PC-3 (cell line): ENCODE data around the gene IER5L. TPM values are rescaled to one million over a fixed set of nuclear protein-coding genes. Genes with fewer than 3 reads are reported as not detected.

ENCODE experiments used
- ATAC-seq: fragments of 200-7000 bp; cut with Tn5 transposase; 2 replicates; pipeline ENCODE4 v1.9.1; 2020; ENCODE audit warnings: mild to moderate bottlenecking, moderate library complexity
- BruUV-seq: library from RNA; stranded (reverse); fragments of 400-500 nt; replicated peaks from 2 replicates; lab custom pipeline; 2021; lab: Mats Ljungman, UMichigan
- CTCF ChIA-PET: fragments of 300-600 bp; sonication (Branson Sonifier 250); formaldehyde crosslinking; loops from one replicate; lab custom pipeline; 2022; ENCODE audit warnings: antibody characterized with exemption; lab: Charles Lee
- POLR2A ChIA-PET: fragments of 300-600 bp; sonication (Branson Sonifier 250); formaldehyde crosslinking; loops from one replicate; lab custom pipeline; 2022; ENCODE audit warnings: antibody characterized with exemption; ENCODE audit not compliant: unreplicated experiment; lab: Charles Lee
- DNase-seq: peaks from one replicate; pipeline ENCODE4 v3.0.0-alpha.2; 2015
- H2AFZ ChIP-seq: fragments of 300-600 bp; sonication (generic); 2 replicates; pipeline ENCODE4 v1.6.0; 2016; ENCODE audit warnings: antibody characterized with exemption, low read length
- H3F3A ChIP-seq: fragments of 300-600 bp; sonication (generic); one replicate; pipeline ENCODE4 v1.6.0; 2017; ENCODE audit warnings: antibody characterized with exemption, low read length, control low read depth, mild to moderate bottlenecking; ENCODE audit not compliant: unreplicated experiment
- H3K27ac ChIP-seq: fragments of 300-600 bp; sonication (generic); 2 replicates; pipeline ENCODE4 v1.5.1; 2016; ENCODE audit warnings: mild to moderate bottlenecking, low read length
- H3K27me3 ChIP-seq: fragments of 300-600 bp; sonication (generic); 2 replicates; pipeline ENCODE4 v1.6.1; 2016; ENCODE audit warnings: low read length, mixed read lengths
- H3K36me3 ChIP-seq: fragments of 300-600 bp; sonication (generic); 2 replicates; pipeline ENCODE4 v1.6.1; 2016; ENCODE audit warnings: low read depth, mixed run types, low read length, mixed read lengths
- H3K4me1 ChIP-seq: fragments of 300-600 bp; sonication (generic); 2 replicates; pipeline ENCODE4 v1.5.1; 2016; ENCODE audit warnings: low read length; ENCODE audit not compliant: insufficient read depth
- H3K4me2 ChIP-seq: fragments of 300-600 bp; sonication (generic); 2 replicates; pipeline ENCODE4 v1.6.0; 2016; ENCODE audit warnings: low read length
- H3K4me3 ChIP-seq: fragments of 300-600 bp; sonication (generic); 2 replicates; pipeline ENCODE4 v1.5.1; 2016; ENCODE audit warnings: mild to moderate bottlenecking, low read length, mixed read lengths
- H3K79me2 ChIP-seq: fragments of 300-600 bp; sonication (generic); 2 replicates; pipeline ENCODE4 v1.6.1; 2017; ENCODE audit warnings: low read length, mixed read lengths
- H3K9ac ChIP-seq: fragments of 300-600 bp; sonication (generic); 2 replicates; pipeline ENCODE4 v1.6.0; 2016; ENCODE audit warnings: mild to moderate bottlenecking, low read length
- H3K9me2 ChIP-seq: fragments of 300-600 bp; sonication (generic); replicated peaks from 2 replicates; pipeline ENCODE4 v1.6.1; 2016; ENCODE audit warnings: mixed run types, low read length, mixed read lengths
- H3K9me3 ChIP-seq: fragments of 300-600 bp; sonication (generic); 2 replicates; pipeline ENCODE4 v1.6.1; 2016; ENCODE audit warnings: low read length, mixed read lengths
- H4K20me1 ChIP-seq: fragments of 300-600 bp; sonication (generic); 2 replicates; pipeline ENCODE4 v1.6.1; 2016; ENCODE audit warnings: low read length, mixed read lengths
- EZH2 ChIP-seq: fragments of 300-600 bp; sonication (generic); IDR thresholded peaks from one replicate; pipeline ENCODE4 v1.6.1; 2017; ENCODE audit warnings: antibody characterized with exemption, mild to moderate bottlenecking, low read length; ENCODE audit not compliant: unreplicated experiment
- EZH2phosphoT487 ChIP-seq: fragments of 300-600 bp; sonication (generic); IDR thresholded peaks from 2 replicates; pipeline ENCODE4 v1.6.1; 2018; ENCODE audit warnings: mild to moderate bottlenecking, antibody characterized with exemption, low read length, borderline replicate concordance
- intact Hi-C: fragments of 100-400 bp; cut with micrococcal nuclease; formaldehyde crosslinking; loops from 2 replicates; pipeline ENCODE4 v1.9.0; 2023
- total RNA-seq: library from RNA; depleted of rRNA; stranded (reverse); fragments of >200 nt; gene quantifications from 2 replicates; pipeline ENCODE4 v1.2.3, GENCODE V29; 2014
- TF ChIP-seq, protein P1 (sequence below): fragments of 300-600 bp; sonication (generic); conservative IDR thresholded peaks from 2 replicates; pipeline ENCODE4 v1.5.1; 2017; ENCODE audit warnings: antibody characterized with exemption, low read depth, mild to moderate bottlenecking, low read length

The IER5L gene
- total RNA-seq, 1 experiment from 2014 or later = 46.1 TPM

GRCh38 chr9:129136446-129137035, 41.5 kb downstream of the IER5L start:
- no peaks in the 10 kb centered on the region for H4K20me1 ChIP-seq
- no peaks in the 10 kb centered on the region for H3K9me3 ChIP-seq
- intact Hi-C loops = loop anchor here (5.0 kb wide), 1 partner anchor 476 kb away; no protein-coding TSS in a partner anchor
- no peak overlapping the region for H3K4me3 ChIP-seq
- DNase-seq = no peak
- peaks cover 9% of the 10 kb centered on the region for H3K79me2 ChIP-seq
- H3K4me2 ChIP-seq = no peak overlapping the region
- H3K27ac ChIP-seq = no peak overlapping the region
- no peak overlapping the region for H2AFZ ChIP-seq
- H3F3A ChIP-seq = peaks cover 5% of the 10 kb centered on the region
- no TSS peak for BruUV-seq
- POLR2A ChIA-PET = no interaction called here
- H3K36me3 ChIP-seq = peaks cover 5% of the 10 kb centered on the region; the same call in 1 of the 2 replicates
- H3K9me2 ChIP-seq = no peaks in the 10 kb centered on the region
- CTCF ChIA-PET = interaction anchor here (0.6 kb wide), 1 partner anchor 25 kb away, joined by 5 read pairs; no protein-coding TSS in a partner anchor
- TF ChIP-seq EZH2 (no peak), EZH2phosphoT487 (no peak)
- TF ChIP-seq, protein P1, sequence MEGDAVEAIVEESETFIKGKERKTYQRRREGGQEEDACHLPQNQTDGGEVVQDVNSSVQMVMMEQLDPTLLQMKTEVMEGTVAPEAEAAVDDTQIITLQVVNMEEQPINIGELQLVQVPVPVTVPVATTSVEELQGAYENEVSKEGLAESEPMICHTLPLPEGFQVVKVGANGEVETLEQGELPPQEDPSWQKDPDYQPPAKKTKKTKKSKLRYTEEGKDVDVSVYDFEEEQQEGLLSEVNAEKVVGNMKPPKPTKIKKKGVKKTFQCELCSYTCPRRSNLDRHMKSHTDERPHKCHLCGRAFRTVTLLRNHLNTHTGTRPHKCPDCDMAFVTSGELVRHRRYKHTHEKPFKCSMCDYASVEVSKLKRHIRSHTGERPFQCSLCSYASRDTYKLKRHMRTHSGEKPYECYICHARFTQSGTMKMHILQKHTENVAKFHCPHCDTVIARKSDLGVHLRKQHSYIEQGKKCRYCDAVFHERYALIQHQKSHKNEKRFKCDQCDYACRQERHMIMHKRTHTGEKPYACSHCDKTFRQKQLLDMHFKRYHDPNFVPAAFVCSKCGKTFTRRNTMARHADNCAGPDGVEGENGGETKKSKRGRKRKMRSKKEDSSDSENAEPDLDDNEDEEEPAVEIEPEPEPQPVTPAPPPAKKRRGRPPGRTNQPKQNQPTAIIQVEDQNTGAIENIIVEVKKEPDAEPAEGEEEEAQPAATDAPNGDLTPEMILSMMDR = no peak
- peaks cover 29% of the 10 kb centered on the region for H3K4me1 ChIP-seq
- no peak for ATAC-seq
- H3K9ac ChIP-seq = no peak overlapping the region
- H3K27me3 ChIP-seq = no peaks in the 10 kb centered on the region

DNA sequence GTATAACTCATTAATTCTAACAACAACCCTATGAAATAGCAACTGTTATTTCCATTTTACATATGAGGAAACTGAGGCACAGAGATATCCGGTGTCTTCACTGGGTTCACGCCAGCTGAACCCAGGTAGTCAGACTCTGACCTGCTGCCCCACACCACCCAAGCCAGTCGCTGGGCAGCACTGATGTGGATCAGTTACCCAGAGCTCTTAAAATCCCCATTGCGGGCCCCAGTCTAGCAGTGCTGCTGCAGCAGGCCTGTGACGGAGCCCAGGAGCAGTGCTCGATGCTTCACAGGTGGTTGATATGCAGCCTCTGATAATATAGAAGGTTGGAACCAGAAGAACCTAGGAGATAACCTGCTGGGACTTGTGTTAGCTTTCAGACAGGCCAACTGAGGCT, 42.6 kb downstream of the IER5L start:
- no peak overlapping the region for H3K27ac ChIP-seq
- ChIA-PET POLR2A (no interaction called here), CTCF (no interaction called here)
- no peak for DNase-seq
- peaks cover 5% of the 10 kb centered on the region for H3F3A ChIP-seq
- H3K9ac ChIP-seq = no peak overlapping the region
- H4K20me1 ChIP-seq = no peaks in the 10 kb centered on the region
- H3K27me3 ChIP-seq = no peaks in the 10 kb centered on the region
- H3K4me3 ChIP-seq = no peak overlapping the region
- no peaks in the 10 kb centered on the region for H3K79me2 ChIP-seq
- H3K4me2 ChIP-seq = no peak overlapping the region
- intact Hi-C loops = loop anchor here (5.0 kb wide), 1 partner anchor 477 kb away; no protein-coding TSS in a partner anchor
- no TSS peak for BruUV-seq
- H3K9me2 ChIP-seq = no peaks in the 10 kb centered on the region
- peaks cover 5% of the 10 kb centered on the region; the same call in 1 of the 2 replicates for H3K36me3 ChIP-seq
- no peak for ATAC-seq
- TF ChIP-seq EZH2 (no peak), EZH2phosphoT487 (no peak)
- TF ChIP-seq, protein P1 = no peak
- H3K9me3 ChIP-seq = no peaks in the 10 kb centered on the region
- H3K4me1 ChIP-seq = peaks cover 18% of the 10 kb centered on the region
- no peak overlapping the region for H2AFZ ChIP-seq

DNA sequence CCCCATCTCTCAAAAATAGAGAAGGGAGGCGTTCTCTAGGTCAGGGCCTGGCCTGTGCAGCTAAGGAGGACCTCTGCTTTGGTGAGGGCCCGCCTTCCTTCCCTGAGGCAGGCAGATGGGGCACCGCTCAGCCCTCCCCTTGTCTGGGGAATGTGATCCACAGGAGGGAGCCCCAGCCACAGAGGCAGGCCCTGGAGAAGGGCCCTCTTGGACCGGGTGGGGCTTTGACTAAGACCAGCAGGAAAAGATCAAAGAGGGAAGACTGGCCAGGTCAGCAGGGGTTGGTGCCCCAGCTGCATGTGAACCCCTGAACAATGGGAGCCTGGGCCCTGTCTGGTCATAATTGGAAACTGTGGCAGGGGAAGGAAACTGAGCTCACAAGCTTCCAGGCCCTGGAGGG, 45.0 kb downstream of the IER5L start:
- no peak overlapping the region for H3K9ac ChIP-seq
- no peak for DNase-seq
- POLR2A ChIA-PET = no interaction called here
- no peak overlapping the region for H3K4me2 ChIP-seq
- no peak overlapping the region for H3K27ac ChIP-seq
- CTCF ChIA-PET = no interaction called here
- H3K9me3 ChIP-seq = no peaks in the 10 kb centered on the region
- no TSS peak for BruUV-seq
- H3F3A ChIP-seq = no peaks in the 10 kb centered on the region
- no peak overlapping the region for H3K4me3 ChIP-seq
- no peaks in the 10 kb centered on the region for H3K9me2 ChIP-seq
- H2AFZ ChIP-seq = no peak overlapping the region
- peaks cover 8% of the 10 kb centered on the region; the same call in 1 of the 2 replicates for H3K36me3 ChIP-seq
- H3K79me2 ChIP-seq = no peaks in the 10 kb centered on the region
- no peaks in the 10 kb centered on the region for H4K20me1 ChIP-seq
- H3K4me1 ChIP-seq = no peaks in the 10 kb centered on the region
- TF ChIP-seq EZH2 (no peak), EZH2phosphoT487 (no peak)
- TF ChIP-seq, protein P1 = no peak
- no peak for ATAC-seq
- H3K27me3 ChIP-seq = no peaks in the 10 kb centered on the region
- intact Hi-C loops = no loop called here
